B cell (primary cell): Measurements from ENCODE around the gene RPS15. TPM values are rescaled to one million over a fixed set of nuclear protein-coding genes. Genes with fewer than 3 reads are reported as not detected.

Source experiments
- ATAC-seq: fragments of 200-7000 bp; cut with Tn5 transposase; one replicate; pipeline ENCODE4 v1.10.0; 2021; ENCODE audit warnings: low read depth, mild to moderate bottlenecking, moderate number of reproducible peaks, moderate library complexity
- CTCF ChIA-PET: fragments of 350-600 bp; sonication (Branson Sonifier 250); formaldehyde crosslinking; loops from one replicate; lab custom pipeline; 2021; ENCODE audit warnings: antibody characterized with exemption, inconsistent platforms; lab: Charles Lee
- POLR2A ChIA-PET: fragments of 350-600 bp; sonication (Branson Sonifier 250); formaldehyde crosslinking; loops from one replicate; lab custom pipeline; 2021; ENCODE audit warnings: antibody characterized with exemption; lab: Charles Lee
- DNase-seq: peaks from one replicate; pipeline ENCODE4 v3.0.0; 2013
- H2AFZ ChIP-seq: 2 replicates; pipeline ENCODE4 v1.6.1; 2012; ENCODE audit warnings: mild to moderate bottlenecking, low read depth, low read length; ENCODE audit not compliant: insufficient read depth, poor library complexity, severe bottlenecking
- H3K27ac ChIP-seq, 2 donors: 1 replicate in 1 of 2; 2 replicates in 1 of 2; pipeline ENCODE4 v1.5.1; 2012 to 2013; ENCODE audit warnings: low read length in 2 of 2, mild to moderate bottlenecking in 2 of 2, moderate library complexity in 1 of 2
- H3K27me3 ChIP-seq, 4 experiments: fragments of 200-600 bp in 1 of 4; sonication (generic) in 1 of 4; replicated peaks in 1 of 4; 1 replicate in 2 of 4; 2 replicates in 2 of 4; pipeline versions ENCODE4 v1.6.1 to v1.7.0; 2013 to 2016; ENCODE audit warnings: low read length in 3 of 4, mild to moderate bottlenecking in 2 of 4, mixed read lengths in 1 of 4, moderate library complexity in 1 of 4; ENCODE audit not compliant: insufficient read depth in 4 of 4, control insufficient read depth in 3 of 4; ENCODE audit errors: control extremely low read depth in 1 of 4
- H3K36me3 ChIP-seq, 2 experiments: replicated peaks in 1 of 2; 1 replicate in 1 of 2; 2 replicates in 1 of 2; pipeline versions ENCODE4 v1.6.1 to v1.7.1; 2013; ENCODE audit warnings: low read length in 1 of 2; ENCODE audit not compliant: insufficient read depth in 2 of 2, control insufficient read depth in 1 of 2; ENCODE audit errors: control extremely low read depth in 1 of 2, extremely low read depth in 1 of 2
- H3K4me1 ChIP-seq, 2 donors: fragments of 200-600 bp in 1 of 2; sonication (generic) in 1 of 2; 1 replicate in 1 of 2; 2 replicates in 1 of 2; pipeline versions ENCODE4 v1.5.1 to v1.6.1; 2013 to 2017; ENCODE audit warnings: low read length in 2 of 2; ENCODE audit not compliant: control insufficient read depth in 2 of 2, insufficient read depth in 2 of 2
- H3K4me2 ChIP-seq: replicated peaks from 2 replicates; pipeline ENCODE3; 2012; ENCODE audit warnings: mild to moderate bottlenecking, low read depth, low read length; ENCODE audit not compliant: poor library complexity, severe bottlenecking
- H3K4me3 ChIP-seq, 5 experiments: fragments of 200-600 bp in 1 of 5; sonication (generic) in 1 of 5; 1 replicate in 3 of 5; 2 replicates in 2 of 5; pipeline versions ENCODE4 v1.5.1 to v1.7.0; 2011 to 2016; ENCODE audit warnings: low read length in 4 of 5, mild to moderate bottlenecking in 4 of 5, low read depth in 2 of 5, control low read depth in 1 of 5, moderate library complexity in 1 of 5; ENCODE audit not compliant: insufficient read depth in 1 of 5; ENCODE audit errors: control extremely low read depth in 1 of 5, extremely low read depth in 1 of 5
- H3K79me2 ChIP-seq: fragments of 200-600 bp; sonication (generic); one replicate; pipeline ENCODE4 v1.6.0; 2016; ENCODE audit warnings: low read length; ENCODE audit not compliant: control insufficient read depth, insufficient read depth
- H3K9ac ChIP-seq: fragments of 200-600 bp; sonication (generic); 2 replicates; pipeline ENCODE4 v1.6.1; 2017; ENCODE audit warnings: mild to moderate bottlenecking, low read length, moderate library complexity
- H3K9me3 ChIP-seq, 3 donors: one replicate each; pipeline versions ENCODE4 v1.6.1 to v1.7.1; 2013; ENCODE audit warnings: low read length in 2 of 3; ENCODE audit not compliant: control insufficient read depth in 2 of 3, insufficient read depth in 1 of 3; ENCODE audit errors: control extremely low read depth in 1 of 3
- H4K20me1 ChIP-seq: 2 replicates; pipeline ENCODE4 v1.6.0; 2012; ENCODE audit warnings: mild to moderate bottlenecking, low read length; ENCODE audit not compliant: insufficient read depth, control insufficient read depth, poor library complexity, severe bottlenecking
- H3K27ac Mint-ChIP-seq: one replicate; pipeline ENCODE4 v1.8.0; 2021; ENCODE audit warnings: mixed read lengths
- H3K27me3 Mint-ChIP-seq: one replicate; pipeline ENCODE4 v1.8.0; 2021; ENCODE audit warnings: mixed read lengths
- H3K4me1 Mint-ChIP-seq: one replicate; pipeline ENCODE4 v1.8.0; 2021; ENCODE audit warnings: mixed read lengths
- H3K4me3 Mint-ChIP-seq: one replicate; pipeline ENCODE4 v1.8.0; 2021; ENCODE audit warnings: mixed read lengths
- H3K9me3 Mint-ChIP-seq: one replicate; pipeline ENCODE4 v1.8.0; 2022; ENCODE audit warnings: mixed read lengths; ENCODE audit not compliant: insufficient read depth
- EZH2 ChIP-seq: IDR thresholded peaks from 2 replicates; pipeline ENCODE4 v1.6.1; 2012; ENCODE audit warnings: borderline replicate concordance, low read depth, mild to moderate bottlenecking, moderate library complexity, low read length; ENCODE audit not compliant: insufficient read depth, poor library complexity, severe bottlenecking
- WGBS: methylation state at CpG from one replicate; pipeline ENCODE4 v1.1.5; 2013; ENCODE audit warnings: missing lambda C conversion rate; ENCODE audit not compliant: insufficient coverage; 5-methylcytosine and 5-hydroxymethylcytosine counted together
- intact Hi-C: fragments of 100-400 bp; cut with micrococcal nuclease; formaldehyde crosslinking; loops from one replicate; pipeline ENCODE4 v1.10.0; 2022
- polyA plus RNA-seq: library from polyadenylated mRNA; depleted of rRNA; stranded (reverse); fragments of >200 nt; gene quantifications from 2 replicates; pipeline ENCODE4 v1.2.3, GENCODE V29; 2012
- total RNA-seq, 2 donors: library from RNA; stranded (reverse); fragments of 120-200 nt in 1 of 2; gene quantifications; 1 replicate in 1 of 2; 2 replicates in 1 of 2; pipeline versions ENCODE4 v1.2.3 to v1.2.4, GENCODE V29; 2013 to 2022
- TF ChIP-seq, protein P1 (sequence below): fragments of 200-600 bp; IDR thresholded peaks from one replicate; pipeline ENCODE4 v1.8.0; 2022; ENCODE audit warnings: antibody characterized with exemption, mild to moderate bottlenecking

The RPS15 gene
- total and polyA plus RNA-seq, 2 donors (not counting 1 experiment from before 2014, with no cell fraction given): 1,520 to 6,007 TPM

DNA sequence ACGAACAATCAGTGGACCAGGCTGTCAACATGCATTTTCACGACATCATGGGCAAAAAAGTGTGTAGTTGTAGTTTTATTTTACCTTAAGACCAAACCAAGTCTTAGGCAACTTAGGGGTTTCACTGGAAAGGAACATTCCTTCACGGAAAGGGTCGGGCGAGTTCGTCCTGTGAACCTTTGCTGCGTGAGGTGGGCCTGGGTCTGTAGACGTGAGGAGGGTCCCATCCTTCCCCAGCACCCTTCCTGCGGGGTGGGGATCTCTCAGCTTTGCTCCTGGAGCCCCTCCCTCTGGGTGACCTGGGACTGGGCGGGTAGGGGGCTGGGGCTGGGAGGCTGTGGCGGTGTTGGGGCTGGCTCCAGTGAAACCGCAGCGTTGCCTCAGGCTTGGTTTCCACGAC lies 12.3 kb upstream of the RPS15 start:
- Histone ChIP-seq H2AFZ (no peak overlapping the region), H3K27ac (no peak overlapping the region), H3K79me2 (peaks cover 42% of the 10 kb centered on the region), H3K9me3 (no peaks in the 10 kb centered on the region), H3K36me3 (peaks cover 0 to 72% of the 10 kb centered on the region in 2 experiments), H3K4me1 (no peaks in the 10 kb centered on the region), H4K20me1 (peaks cover 78% of the 10 kb centered on the region), H3K4me2 (no peak overlapping the region), H3K9ac (no peak overlapping the region), H3K27me3 (no peaks in the 10 kb centered on the region), H3K4me3 (no peak overlapping the region)
- CTCF ChIA-PET: no interaction called here
- POLR2A ChIA-PET: no interaction called here
- 98% methylated on average over 7 of the region's 14 CpGs for WGBS
- TF ChIP-seq EZH2: no peak
- TF ChIP-seq, protein P1, sequence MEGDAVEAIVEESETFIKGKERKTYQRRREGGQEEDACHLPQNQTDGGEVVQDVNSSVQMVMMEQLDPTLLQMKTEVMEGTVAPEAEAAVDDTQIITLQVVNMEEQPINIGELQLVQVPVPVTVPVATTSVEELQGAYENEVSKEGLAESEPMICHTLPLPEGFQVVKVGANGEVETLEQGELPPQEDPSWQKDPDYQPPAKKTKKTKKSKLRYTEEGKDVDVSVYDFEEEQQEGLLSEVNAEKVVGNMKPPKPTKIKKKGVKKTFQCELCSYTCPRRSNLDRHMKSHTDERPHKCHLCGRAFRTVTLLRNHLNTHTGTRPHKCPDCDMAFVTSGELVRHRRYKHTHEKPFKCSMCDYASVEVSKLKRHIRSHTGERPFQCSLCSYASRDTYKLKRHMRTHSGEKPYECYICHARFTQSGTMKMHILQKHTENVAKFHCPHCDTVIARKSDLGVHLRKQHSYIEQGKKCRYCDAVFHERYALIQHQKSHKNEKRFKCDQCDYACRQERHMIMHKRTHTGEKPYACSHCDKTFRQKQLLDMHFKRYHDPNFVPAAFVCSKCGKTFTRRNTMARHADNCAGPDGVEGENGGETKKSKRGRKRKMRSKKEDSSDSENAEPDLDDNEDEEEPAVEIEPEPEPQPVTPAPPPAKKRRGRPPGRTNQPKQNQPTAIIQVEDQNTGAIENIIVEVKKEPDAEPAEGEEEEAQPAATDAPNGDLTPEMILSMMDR: no peak
- Mint-ChIP-seq H3K4me1 (no peaks in the 10 kb centered on the region), H3K27ac (no peak overlapping the region), H3K9me3 (no peaks in the 10 kb centered on the region), H3K4me3 (no peak overlapping the region), H3K27me3 (no peaks in the 10 kb centered on the region)
- no peak for ATAC-seq
- intact Hi-C loops: no loop called here
- no peak for DNase-seq

DNA sequence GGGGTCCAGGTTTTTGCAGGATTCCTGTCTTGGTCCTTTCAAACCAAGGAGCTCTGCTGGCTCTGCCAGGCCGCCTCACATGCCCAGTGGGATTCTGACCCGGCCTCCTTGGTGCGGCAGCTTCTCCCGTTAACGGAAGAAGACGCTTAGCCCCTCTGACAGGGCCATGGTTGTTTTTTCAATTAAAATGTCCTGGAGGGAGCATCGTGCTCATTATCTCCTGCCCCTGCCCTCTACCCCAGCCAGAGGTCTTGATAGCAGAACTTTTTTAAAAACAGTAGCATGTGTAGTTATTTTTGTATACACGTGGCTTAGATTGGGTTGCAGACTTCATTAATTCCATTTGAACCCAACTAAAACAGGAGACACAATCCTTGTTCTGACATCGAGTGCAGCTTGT lies 11.5 kb upstream of the RPS15 start:
- TF ChIP-seq, protein P1: no peak
- no peak for TF ChIP-seq EZH2
- peaks cover 40% of the 10 kb centered on the region for H3K79me2 ChIP-seq
- Mint-ChIP-seq H3K27ac (no peak overlapping the region), H3K9me3 (no peaks in the 10 kb centered on the region), H3K4me1 (no peaks in the 10 kb centered on the region), H3K27me3 (no peaks in the 10 kb centered on the region), H3K4me3 (no peak overlapping the region)
- H2AFZ ChIP-seq: no peak overlapping the region
- CTCF ChIA-PET: interaction anchor here (0.7 kb wide), 1 partner anchor 544 kb away, joined by 3 read pairs; no protein-coding TSS in a partner anchor
- H3K36me3 ChIP-seq: peaks cover 0 to 72% of the 10 kb centered on the region in 2 experiments
- no peak for ATAC-seq
- H3K4me2 ChIP-seq: no peak overlapping the region
- no peak overlapping the region for H3K4me3 ChIP-seq
- POLR2A ChIA-PET: no interaction called here
- H3K9me3 ChIP-seq: no peaks in the 10 kb centered on the region
- WGBS: 99% methylated on average over 7 of the region's 9 CpGs
- no peak overlapping the region for H3K27ac ChIP-seq
- no peaks in the 10 kb centered on the region for H3K27me3 ChIP-seq
- H3K4me1 ChIP-seq: no peaks in the 10 kb centered on the region
- no peak overlapping the region for H3K9ac ChIP-seq
- intact Hi-C loops: no loop called here
- DNase-seq: no peak
- H4K20me1 ChIP-seq: peaks cover 74% of the 10 kb centered on the region
